Measurements from ENCODE around the gene CPEB1.
"Not testable (repeated sequence)": the region's sequence is repeated elsewhere in the genome, so short reads cannot be mapped to it uniquely, and the experiment has no call there.

Gene CPEB1

DNA sequence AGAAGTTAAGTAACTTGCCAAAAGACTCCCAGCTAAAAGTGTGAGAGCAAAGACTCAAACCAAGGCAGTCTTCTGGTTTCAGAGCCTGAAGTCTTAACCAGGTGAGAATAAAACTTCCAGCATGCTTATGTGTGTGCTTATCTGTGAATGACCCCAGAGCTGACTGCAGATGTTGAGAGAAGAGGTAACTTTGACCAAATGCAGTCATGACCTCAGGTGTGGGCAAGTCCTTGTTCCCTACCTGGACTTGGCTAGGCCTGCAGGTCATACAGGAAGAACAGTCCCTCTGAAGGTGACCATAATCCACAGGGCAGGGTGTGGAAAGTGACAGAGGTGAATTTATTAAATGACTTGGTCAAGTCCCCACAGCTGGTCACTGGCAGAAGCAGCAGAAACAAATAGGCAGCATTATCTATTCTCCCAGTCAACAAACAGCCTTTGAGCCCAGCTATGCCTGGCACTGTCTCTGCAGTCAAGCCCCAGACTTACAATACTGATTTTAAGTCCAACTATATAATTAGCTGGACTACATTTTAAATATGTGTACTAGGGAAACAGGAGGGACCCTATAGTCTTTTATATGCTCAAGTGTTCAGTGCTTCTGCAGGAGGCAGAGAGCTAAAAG is 3.0 kb upstream of the CPEB1 start:
- H3K27ac ChIP-seq (ENCODE audit: insufficient read depth, low read length, poor library complexity, severe bottlenecking) = no peak overlapping the region
- H3K4me3 ChIP-seq (ENCODE audit: insufficient read depth, low read depth, low read length, poor library complexity, severe bottlenecking) = no peak overlapping the region
- H3K9me3 ChIP-seq (ENCODE audit: control insufficient read depth, low read length) = no peaks in the 10 kb centered on the region
- no peak for DNase-seq
- H3K4me1 ChIP-seq (ENCODE audit: control insufficient read depth, insufficient read depth, low read length, poor library complexity, severe bottlenecking) = peaks cover 21% of the 10 kb centered on the region
- H3K27me3 ChIP-seq (replicated peaks; ENCODE audit: control insufficient read depth, insufficient read depth, low read length, poor library complexity, severe bottlenecking) = peaks cover 13% of the 10 kb centered on the region
- no peaks in the 10 kb centered on the region for H3K36me3 ChIP-seq (ENCODE audit: control insufficient read depth, insufficient read depth, low read length)

DNA sequence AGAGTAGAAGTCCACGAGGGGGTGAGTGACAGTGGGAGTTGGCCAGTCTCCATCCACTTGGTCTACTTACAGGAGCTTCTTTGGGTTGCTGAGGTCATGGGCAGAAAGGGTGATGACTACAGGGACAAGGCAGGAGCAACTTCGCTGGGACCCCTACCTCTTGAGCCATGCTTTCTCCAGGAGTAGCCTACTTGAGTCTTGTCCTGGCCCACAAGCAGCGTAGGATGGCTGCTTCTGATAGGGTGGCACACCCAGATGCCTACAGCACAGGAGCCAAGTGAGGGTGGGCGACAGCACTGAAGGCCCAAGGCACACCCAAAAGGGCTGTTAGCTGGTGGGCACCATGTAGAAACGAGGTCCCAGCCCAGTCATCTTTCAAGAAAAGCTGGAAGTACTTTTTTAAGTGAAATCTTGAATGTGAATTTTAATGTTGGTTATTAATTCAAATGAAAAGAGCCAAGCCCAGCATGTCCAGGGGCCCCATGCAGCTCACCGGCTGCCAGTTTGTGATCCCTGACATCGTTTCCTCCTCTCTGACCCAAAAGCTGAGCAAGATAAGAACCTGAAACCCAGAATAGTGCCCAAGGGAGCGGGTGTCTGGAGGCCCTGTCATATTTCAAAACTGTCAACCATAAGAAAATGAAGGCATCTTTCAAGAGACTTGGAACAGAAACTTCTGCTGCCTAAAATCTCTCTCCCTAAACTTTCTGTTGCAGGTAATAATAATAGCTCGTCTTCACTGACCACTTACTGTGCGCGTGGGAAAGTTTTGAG is 2.2 kb upstream of the CPEB1 start:
- no peak for DNase-seq
- H3K36me3 ChIP-seq (ENCODE audit: control insufficient read depth, insufficient read depth, low read length) = no peaks in the 10 kb centered on the region
- H3K27me3 ChIP-seq (replicated peaks; ENCODE audit: control insufficient read depth, insufficient read depth, low read length, poor library complexity, severe bottlenecking) = peaks cover 13% of the 10 kb centered on the region
- H3K9me3 ChIP-seq (ENCODE audit: control insufficient read depth, low read length) = no peaks in the 10 kb centered on the region
- peaks cover 21% of the 10 kb centered on the region for H3K4me1 ChIP-seq (ENCODE audit: control insufficient read depth, insufficient read depth, low read length, poor library complexity, severe bottlenecking)
- no peak overlapping the region for H3K27ac ChIP-seq (ENCODE audit: insufficient read depth, low read length, poor library complexity, severe bottlenecking)
- H3K4me3 ChIP-seq (ENCODE audit: insufficient read depth, low read depth, low read length, poor library complexity, severe bottlenecking) = no peak overlapping the region

GRCh38 chr15:82648257-82649103 is 1.3 kb upstream of the CPEB1 start:
- Histone ChIP-seq H3K4me3 (ENCODE audit: insufficient read depth, low read depth, low read length, poor library complexity, severe bottlenecking) (peak overlapping the region; percentile 52), H3K27me3 (replicated peaks; ENCODE audit: control insufficient read depth, insufficient read depth, low read length, poor library complexity, severe bottlenecking) (peaks cover 19% of the 10 kb centered on the region)

GRCh38 chr15:82647835-82648256 is 683 bp upstream of the CPEB1 start:
- Histone ChIP-seq H3K4me1 (ENCODE audit: control insufficient read depth, insufficient read depth, low read length, poor library complexity, severe bottlenecking) (peaks cover 21% of the 10 kb centered on the region), H3K27ac (ENCODE audit: insufficient read depth, low read length, poor library complexity, severe bottlenecking) (no peak overlapping the region), H3K36me3 (ENCODE audit: control insufficient read depth, insufficient read depth, low read length) (no peaks in the 10 kb centered on the region), H3K4me3 (ENCODE audit: insufficient read depth, low read depth, low read length, poor library complexity, severe bottlenecking) (peak overlapping the region; percentile 52), H3K27me3 (replicated peaks; ENCODE audit: control insufficient read depth, insufficient read depth, low read length, poor library complexity, severe bottlenecking) (peaks cover 21% of the 10 kb centered on the region), H3K9me3 (ENCODE audit: control insufficient read depth, low read length) (no peaks in the 10 kb centered on the region)
- DNase-seq = no peak

More at GRCh38 chr15:82648257-82649103, 1.3 kb upstream of the CPEB1 start:
- H3K9me3 ChIP-seq (ENCODE audit: control insufficient read depth, low read length) = no peaks in the 10 kb centered on the region
- H3K27ac ChIP-seq (ENCODE audit: insufficient read depth, low read length, poor library complexity, severe bottlenecking) = no peak overlapping the region
- no peaks in the 10 kb centered on the region for H3K36me3 ChIP-seq (ENCODE audit: control insufficient read depth, insufficient read depth, low read length)
- peaks cover 21% of the 10 kb centered on the region for H3K4me1 ChIP-seq (ENCODE audit: control insufficient read depth, insufficient read depth, low read length, poor library complexity, severe bottlenecking)
- DNase-seq = no peak

DNA sequence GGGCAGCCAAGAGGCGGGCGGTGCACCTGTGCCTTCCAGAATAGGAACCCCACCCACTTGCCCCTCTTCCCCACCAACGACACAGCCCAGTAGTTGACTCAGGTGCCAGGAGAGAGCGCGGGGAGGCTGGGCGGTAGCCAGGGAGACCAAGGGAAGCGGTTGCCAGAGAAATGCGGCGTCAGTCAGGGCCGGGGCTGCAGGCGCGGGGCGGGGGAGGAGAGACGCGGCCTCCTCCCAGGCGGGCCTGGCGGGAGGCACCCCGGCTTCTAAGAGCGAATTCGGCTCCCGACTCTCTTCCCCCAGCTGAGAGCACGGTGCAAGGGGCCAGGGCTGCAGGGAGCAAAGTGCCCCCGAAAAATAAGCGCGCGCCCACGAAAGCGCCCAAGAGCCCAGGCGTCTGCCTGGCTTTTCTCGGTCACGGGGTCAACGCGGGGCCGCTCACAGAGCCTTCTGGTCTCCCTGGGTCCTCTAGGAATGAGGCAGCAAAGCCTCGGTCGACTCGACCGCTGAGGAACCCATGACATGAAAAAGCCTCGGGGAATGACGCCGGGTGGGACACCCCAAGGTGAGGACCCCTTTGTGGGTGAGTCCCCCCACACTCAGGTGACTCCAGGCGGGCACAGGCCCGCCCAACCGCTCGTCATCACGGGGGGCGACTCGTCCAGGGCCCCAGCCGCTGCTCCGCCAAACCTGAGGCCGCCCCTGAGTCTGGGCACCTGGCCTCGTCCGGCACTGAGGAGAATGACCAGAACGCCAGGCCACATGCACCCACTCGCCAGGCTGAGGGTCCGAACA is 716 bp downstream of the CPEB1 start:
- peaks cover 21% of the 10 kb centered on the region for H3K4me1 ChIP-seq (ENCODE audit: control insufficient read depth, insufficient read depth, low read length, poor library complexity, severe bottlenecking)
- no peak for DNase-seq
- H3K27me3 ChIP-seq (replicated peaks; ENCODE audit: control insufficient read depth, insufficient read depth, low read length, poor library complexity, severe bottlenecking) = peaks cover 21% of the 10 kb centered on the region
- no peak overlapping the region for H3K4me3 ChIP-seq (ENCODE audit: insufficient read depth, low read depth, low read length, poor library complexity, severe bottlenecking)
- no peaks in the 10 kb centered on the region for H3K36me3 ChIP-seq (ENCODE audit: control insufficient read depth, insufficient read depth, low read length)
- no peaks in the 10 kb centered on the region for H3K9me3 ChIP-seq (ENCODE audit: control insufficient read depth, low read length)
- no peak overlapping the region for H3K27ac ChIP-seq (ENCODE audit: insufficient read depth, low read length, poor library complexity, severe bottlenecking)

DNA sequence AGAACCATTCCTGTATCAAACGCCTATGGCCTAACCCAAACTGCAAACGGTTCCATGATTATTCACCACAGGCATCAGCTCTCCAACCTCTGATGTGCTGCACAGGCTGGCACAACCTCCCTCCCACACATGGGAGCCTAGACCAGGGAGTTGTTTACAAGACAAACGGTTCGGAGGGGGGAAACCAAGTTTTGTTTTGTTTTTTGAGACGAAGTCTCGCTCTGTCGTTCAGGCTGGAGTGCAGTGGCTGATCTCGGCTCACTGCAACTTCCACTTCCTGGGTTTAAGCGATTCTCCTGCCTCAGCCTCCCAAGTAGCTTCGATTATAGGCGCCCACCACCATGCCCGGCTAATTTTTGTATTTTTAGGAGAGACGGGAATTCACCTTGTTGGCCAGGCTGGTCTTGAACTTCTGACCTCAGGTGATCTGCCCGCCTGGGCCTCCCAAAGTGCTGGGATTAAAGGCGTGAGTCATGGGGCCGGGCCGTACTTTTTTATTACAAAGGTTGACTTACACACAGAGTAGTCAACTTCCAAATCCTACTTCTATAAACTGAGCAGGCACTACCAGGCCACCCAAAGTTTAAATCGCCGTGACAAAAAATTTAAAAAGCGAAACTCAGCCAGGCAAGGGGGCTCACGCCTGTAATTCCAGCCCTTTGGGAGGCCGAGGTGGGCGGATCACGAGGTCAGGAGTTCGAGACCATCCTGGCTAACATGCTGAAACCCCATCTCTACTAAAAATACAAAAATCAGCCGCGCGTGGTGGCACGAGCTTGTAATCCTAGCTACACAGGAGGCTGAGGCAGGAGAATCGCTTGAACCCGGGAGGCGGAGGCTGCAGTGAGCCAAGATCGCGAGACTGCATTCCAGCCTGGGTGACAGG is 2.0 kb downstream of the CPEB1 start:
- H3K27me3 ChIP-seq (replicated peaks; ENCODE audit: control insufficient read depth, insufficient read depth, low read length, poor library complexity, severe bottlenecking) = peaks cover 21% of the 10 kb centered on the region
- not testable (repeated sequence) for DNase-seq

DNA sequence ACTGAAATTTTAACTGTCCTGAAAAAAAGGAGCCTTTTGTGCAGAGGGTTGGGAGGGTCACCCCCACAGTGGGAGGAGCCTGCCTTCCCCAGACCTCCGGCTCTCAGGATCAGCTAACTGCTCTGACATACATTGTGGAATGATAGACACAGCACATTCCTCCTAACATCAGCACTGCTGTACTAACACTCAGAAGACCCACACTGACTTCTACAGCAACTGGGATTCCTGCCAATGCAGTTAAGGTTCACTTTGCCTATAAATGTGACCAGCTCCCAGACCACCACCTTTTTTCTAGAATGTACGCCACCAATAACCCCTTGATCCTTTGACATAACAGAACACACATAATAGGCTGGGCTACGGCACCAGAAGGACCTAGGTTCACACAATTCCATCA is 3.2 kb downstream of the CPEB1 start:
- H3K27ac ChIP-seq (ENCODE audit: insufficient read depth, low read length, poor library complexity, severe bottlenecking) = no peak overlapping the region
- peaks cover 21% of the 10 kb centered on the region for H3K27me3 ChIP-seq (replicated peaks; ENCODE audit: control insufficient read depth, insufficient read depth, low read length, poor library complexity, severe bottlenecking)
- no peaks in the 10 kb centered on the region for H3K9me3 ChIP-seq (ENCODE audit: control insufficient read depth, low read length)
- no peak for DNase-seq
- H3K4me3 ChIP-seq (ENCODE audit: insufficient read depth, low read depth, low read length, poor library complexity, severe bottlenecking) = no peak overlapping the region
- peaks cover 21% of the 10 kb centered on the region for H3K4me1 ChIP-seq (ENCODE audit: control insufficient read depth, insufficient read depth, low read length, poor library complexity, severe bottlenecking)
- H3K36me3 ChIP-seq (ENCODE audit: control insufficient read depth, insufficient read depth, low read length) = no peaks in the 10 kb centered on the region

More for the DNA sequence above, 2.0 kb downstream of the CPEB1 start:
- peaks cover 21% of the 10 kb centered on the region for H3K4me1 ChIP-seq (ENCODE audit: control insufficient read depth, insufficient read depth, low read length, poor library complexity, severe bottlenecking)
- not testable (repeated sequence) for H3K9me3 ChIP-seq (ENCODE audit: control insufficient read depth, low read length); H3K4me3 ChIP-seq (ENCODE audit: insufficient read depth, low read depth, low read length, poor library complexity, severe bottlenecking); H3K27ac ChIP-seq (ENCODE audit: insufficient read depth, low read length, poor library complexity, severe bottlenecking); H3K36me3 ChIP-seq (ENCODE audit: control insufficient read depth, insufficient read depth, low read length)

- Histone ChIP-seq H3K4me1 (ENCODE audit: control insufficient read depth, insufficient read depth, low read length, poor library complexity, severe bottlenecking) (peaks cover 16% of the 10 kb centered on the region), H3K36me3 (ENCODE audit: control insufficient read depth, insufficient read depth, low read length) (no peaks in the 10 kb centered on the region), H3K27me3 (replicated peaks; ENCODE audit: control insufficient read depth, insufficient read depth, low read length, poor library complexity, severe bottlenecking) (peaks cover 21% of the 10 kb centered on the region), H3K9me3 (ENCODE audit: control insufficient read depth, low read length) (no peaks in the 10 kb centered on the region), H3K4me3 (ENCODE audit: insufficient read depth, low read depth, low read length, poor library complexity, severe bottlenecking) (no peak overlapping the region), H3K27ac (ENCODE audit: insufficient read depth, low read length, poor library complexity, severe bottlenecking) (no peak overlapping the region)
- DNase-seq = no peak
Measured at GRCh38 chr15:82642656-82643055, 4.5 kb downstream of the CPEB1 start.
